ENCODE measurements around the gene GABRG3.

DNA sequence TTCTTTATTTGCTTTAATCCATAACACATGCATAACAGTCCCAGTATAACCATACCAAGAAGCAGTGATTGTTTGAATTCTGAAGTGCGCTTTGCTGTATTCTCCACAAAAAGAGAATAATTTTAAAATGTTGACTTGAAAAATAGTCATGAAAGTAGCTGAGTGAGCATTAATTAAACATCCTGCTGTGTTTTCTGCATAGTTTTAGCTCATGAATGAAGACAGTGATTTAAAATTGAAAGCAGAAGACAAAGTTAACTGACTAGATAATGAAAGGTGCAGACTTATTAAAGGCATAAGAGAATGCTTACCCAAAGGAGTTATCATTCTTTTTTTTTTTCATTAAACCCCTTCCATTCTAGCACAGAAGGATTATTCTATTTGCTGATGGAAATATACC, 143.5 kb downstream of the GABRG3 start:
- TF ChIP-seq, protein P1, sequence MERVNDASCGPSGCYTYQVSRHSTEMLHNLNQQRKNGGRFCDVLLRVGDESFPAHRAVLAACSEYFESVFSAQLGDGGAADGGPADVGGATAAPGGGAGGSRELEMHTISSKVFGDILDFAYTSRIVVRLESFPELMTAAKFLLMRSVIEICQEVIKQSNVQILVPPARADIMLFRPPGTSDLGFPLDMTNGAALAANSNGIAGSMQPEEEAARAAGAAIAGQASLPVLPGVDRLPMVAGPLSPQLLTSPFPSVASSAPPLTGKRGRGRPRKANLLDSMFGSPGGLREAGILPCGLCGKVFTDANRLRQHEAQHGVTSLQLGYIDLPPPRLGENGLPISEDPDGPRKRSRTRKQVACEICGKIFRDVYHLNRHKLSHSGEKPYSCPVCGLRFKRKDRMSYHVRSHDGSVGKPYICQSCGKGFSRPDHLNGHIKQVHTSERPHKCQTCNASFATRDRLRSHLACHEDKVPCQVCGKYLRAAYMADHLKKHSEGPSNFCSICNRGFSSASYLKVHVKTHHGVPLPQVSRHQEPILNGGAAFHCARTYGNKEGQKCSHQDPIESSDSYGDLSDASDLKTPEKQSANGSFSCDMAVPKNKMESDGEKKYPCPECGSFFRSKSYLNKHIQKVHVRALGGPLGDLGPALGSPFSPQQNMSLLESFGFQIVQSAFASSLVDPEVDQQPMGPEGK (CRISPR knock-in tag; IDR thresholded peaks at IDR 0.05; ENCODE audit: borderline replicate concordance) = no peak
- no peak for TF ChIP-seq ESRRG (CRISPR knock-in tag; IDR thresholded peaks at IDR 0.05)
- TF ChIP-seq TOX (CRISPR knock-in tag; IDR thresholded peaks at IDR 0.05; ENCODE audit: borderline replicate concordance) = no peak

Measured in SK-N-SH treated with all-trans-retinoic acid at 6 μM for 48 hours (cell line).